ENCODE results near the gene NIFK.
"Not testable (repeated sequence)": the region's sequence is repeated elsewhere in the genome, so short reads cannot be mapped to it uniquely, and the experiment has no call there.

The NIFK gene

GRCh38 chr2:121709776-121710469 lies 26.8 kb downstream of the NIFK start:
- Histone ChIP-seq H3K27me3 (ENCODE audit: control insufficient read depth, insufficient read depth, low read length) (no peaks in the 10 kb centered on the region), H3K27ac (ENCODE audit: low read length) (no peak overlapping the region), H3K4me3 (ENCODE audit: low read length) (no peak overlapping the region), H3K9me3 (ENCODE audit: control insufficient read depth, insufficient read depth, low read length) (no peaks in the 10 kb centered on the region), H3K4me1 (ENCODE audit: control insufficient read depth, insufficient read depth, low read length) (no peaks in the 10 kb centered on the region), H3K36me3 (ENCODE audit: control insufficient read depth, insufficient read depth, low read length) (no peaks in the 10 kb centered on the region)
- no peak for DNase-seq (ENCODE audit: low read depth, low spot score)
- no CpG with 5 or more reads among the region's 11 CpGs for WGBS (ENCODE audit: insufficient coverage, insufficient read length)

- Histone ChIP-seq H3K36me3 (ENCODE audit: control insufficient read depth, insufficient read depth, low read length) (no peaks in the 10 kb centered on the region), H3K9me3 (ENCODE audit: control insufficient read depth, insufficient read depth, low read length) (no peaks in the 10 kb centered on the region), H3K4me1 (ENCODE audit: control insufficient read depth, insufficient read depth, low read length) (no peaks in the 10 kb centered on the region), H3K27me3 (ENCODE audit: control insufficient read depth, insufficient read depth, low read length) (no peaks in the 10 kb centered on the region), H3K4me3 (ENCODE audit: low read length) (no peak overlapping the region), H3K27ac (ENCODE audit: low read length) (no peak overlapping the region)
- DNase-seq (ENCODE audit: low read depth, low spot score) = no peak
- WGBS (ENCODE audit: insufficient coverage, insufficient read length) = no CpG with 5 or more reads among the region's 5 CpGs
Observed at GRCh38 chr2:121707920-121708361, 28.7 kb downstream of the NIFK start.

- H3K4me3 ChIP-seq (ENCODE audit: low read length) = no peak overlapping the region
- H3K36me3 ChIP-seq (ENCODE audit: control insufficient read depth, insufficient read depth, low read length) = no peaks in the 10 kb centered on the region
- H3K27me3 ChIP-seq (ENCODE audit: control insufficient read depth, insufficient read depth, low read length) = no peaks in the 10 kb centered on the region
- no peaks in the 10 kb centered on the region for H3K4me1 ChIP-seq (ENCODE audit: control insufficient read depth, insufficient read depth, low read length)
- no CpG with 5 or more reads among the region's 9 CpGs for WGBS (ENCODE audit: insufficient coverage, insufficient read length)
- no peaks in the 10 kb centered on the region for H3K9me3 ChIP-seq (ENCODE audit: control insufficient read depth, insufficient read depth, low read length)
- no peak for DNase-seq (ENCODE audit: low read depth, low spot score)
- H3K27ac ChIP-seq (ENCODE audit: low read length) = no peak overlapping the region
Observed at GRCh38 chr2:121707344-121707919, 29.2 kb downstream of the NIFK start.

GRCh38 chr2:121705958-121706357 lies 30.7 kb downstream of the NIFK start:
- WGBS (ENCODE audit: insufficient coverage, insufficient read length) = no CpG with 5 or more reads among the region's 4 CpGs
- Histone ChIP-seq H3K9me3 (ENCODE audit: control insufficient read depth, insufficient read depth, low read length) (no peaks in the 10 kb centered on the region), H3K36me3 (ENCODE audit: control insufficient read depth, insufficient read depth, low read length) (no peaks in the 10 kb centered on the region), H3K4me1 (ENCODE audit: control insufficient read depth, insufficient read depth, low read length) (no peaks in the 10 kb centered on the region), H3K27me3 (ENCODE audit: control insufficient read depth, insufficient read depth, low read length) (no peaks in the 10 kb centered on the region), H3K4me3 (ENCODE audit: low read length) (no peak overlapping the region), H3K27ac (ENCODE audit: low read length) (no peak overlapping the region)
- no peak for DNase-seq (ENCODE audit: low read depth, low spot score)

- H3K4me3 ChIP-seq (ENCODE audit: low read length) = no peak overlapping the region
- no peaks in the 10 kb centered on the region for H3K4me1 ChIP-seq (ENCODE audit: control insufficient read depth, insufficient read depth, low read length)
- no peak overlapping the region for H3K27ac ChIP-seq (ENCODE audit: low read length)
- no peak for DNase-seq (ENCODE audit: low read depth, low spot score)
- WGBS (ENCODE audit: insufficient coverage, insufficient read length) = no CpG with 5 or more reads among the region's 8 CpGs
- H3K27me3 ChIP-seq (ENCODE audit: control insufficient read depth, insufficient read depth, low read length) = no peaks in the 10 kb centered on the region
- H3K9me3 ChIP-seq (ENCODE audit: control insufficient read depth, insufficient read depth, low read length) = no peaks in the 10 kb centered on the region
- H3K36me3 ChIP-seq (ENCODE audit: control insufficient read depth, insufficient read depth, low read length) = no peaks in the 10 kb centered on the region
Observed at GRCh38 chr2:121705390-121705789, 31.3 kb downstream of the NIFK start.

- not testable (repeated sequence) for DNase-seq (ENCODE audit: low read depth, low spot score); H3K27me3 ChIP-seq (ENCODE audit: control insufficient read depth, insufficient read depth, low read length); H3K9me3 ChIP-seq (ENCODE audit: control insufficient read depth, insufficient read depth, low read length)
Observed at GRCh38 chr2:121701761-121702160, 34.9 kb downstream of the NIFK start.

GRCh38 chr2:121699421-121700333 lies 37.0 kb downstream of the NIFK start:
- Histone ChIP-seq H3K4me1 (ENCODE audit: control insufficient read depth, insufficient read depth, low read length) (peaks cover 3% of the 10 kb centered on the region; the same call in 1 of the 2 replicates), H3K36me3 (ENCODE audit: control insufficient read depth, insufficient read depth, low read length) (no peaks in the 10 kb centered on the region), H3K9me3 (ENCODE audit: control insufficient read depth, insufficient read depth, low read length) (no peaks in the 10 kb centered on the region), H3K27ac (ENCODE audit: low read length) (no peak overlapping the region), H3K4me3 (ENCODE audit: low read length) (no peak overlapping the region), H3K27me3 (ENCODE audit: control insufficient read depth, insufficient read depth, low read length) (no peaks in the 10 kb centered on the region)
- no peak for DNase-seq (ENCODE audit: low read depth, low spot score)
- WGBS (ENCODE audit: insufficient coverage, insufficient read length) = no CpG with 5 or more reads among the region's 19 CpGs

More at GRCh38 chr2:121701761-121702160, 34.9 kb downstream of the NIFK start:
- H3K4me3 ChIP-seq (ENCODE audit: low read length); H3K27ac ChIP-seq (ENCODE audit: low read length); H3K36me3 ChIP-seq (ENCODE audit: control insufficient read depth, insufficient read depth, low read length); H3K4me1 ChIP-seq (ENCODE audit: control insufficient read depth, insufficient read depth, low read length): not testable (repeated sequence)

GRCh38 chr2:121698318-121698930 lies 38.3 kb downstream of the NIFK start:
- no peak overlapping the region for H3K27ac ChIP-seq (ENCODE audit: low read length)
- 100% methylated on average over 2 of the region's 11 CpGs for whole genome bisulfite sequencing (ENCODE audit: insufficient coverage, insufficient read length)

GRCh38 chr2:121697108-121697631 lies 39.5 kb downstream of the NIFK start:
- H3K4me1 ChIP-seq (ENCODE audit: control insufficient read depth, insufficient read depth, low read length) = peaks cover 3% of the 10 kb centered on the region; the same call in 1 of the 2 replicates
- no peaks in the 10 kb centered on the region for H3K9me3 ChIP-seq (ENCODE audit: control insufficient read depth, insufficient read depth, low read length)
- no peak overlapping the region for H3K4me3 ChIP-seq (ENCODE audit: low read length)
- no peak overlapping the region for H3K27ac ChIP-seq (ENCODE audit: low read length)
- DNase-seq (ENCODE audit: low read depth, low spot score) = no peak
- H3K36me3 ChIP-seq (ENCODE audit: control insufficient read depth, insufficient read depth, low read length) = no peaks in the 10 kb centered on the region
- H3K27me3 ChIP-seq (ENCODE audit: control insufficient read depth, insufficient read depth, low read length) = no peaks in the 10 kb centered on the region
- no CpG with 5 or more reads among the region's 4 CpGs for WGBS (ENCODE audit: insufficient coverage, insufficient read length)

More at GRCh38 chr2:121698318-121698930, 38.3 kb downstream of the NIFK start:
- Histone ChIP-seq H3K9me3 (ENCODE audit: control insufficient read depth, insufficient read depth, low read length) (no peaks in the 10 kb centered on the region), H3K4me1 (ENCODE audit: control insufficient read depth, insufficient read depth, low read length) (peaks cover 3% of the 10 kb centered on the region; the same call in 1 of the 2 replicates), H3K36me3 (ENCODE audit: control insufficient read depth, insufficient read depth, low read length) (no peaks in the 10 kb centered on the region), H3K4me3 (ENCODE audit: low read length) (no peak overlapping the region), H3K27me3 (ENCODE audit: control insufficient read depth, insufficient read depth, low read length) (no peaks in the 10 kb centered on the region)
- no peak for DNase-seq (ENCODE audit: low read depth, low spot score)

- Histone ChIP-seq H3K36me3 (ENCODE audit: control insufficient read depth, insufficient read depth, low read length) (no peaks in the 10 kb centered on the region), H3K9me3 (ENCODE audit: control insufficient read depth, insufficient read depth, low read length) (no peaks in the 10 kb centered on the region), H3K4me3 (ENCODE audit: low read length) (no peak overlapping the region), H3K27me3 (ENCODE audit: control insufficient read depth, insufficient read depth, low read length) (no peaks in the 10 kb centered on the region), H3K4me1 (ENCODE audit: control insufficient read depth, insufficient read depth, low read length) (peaks cover 3% of the 10 kb centered on the region; the same call in 1 of the 2 replicates), H3K27ac (ENCODE audit: low read length) (no peak overlapping the region)
- DNase-seq (ENCODE audit: low read depth, low spot score) = no peak
- no CpG with 5 or more reads among the region's 7 CpGs for WGBS (ENCODE audit: insufficient coverage, insufficient read length)
Observed at GRCh38 chr2:121696410-121696930, 40.2 kb downstream of the NIFK start.
